AG09319 (cell line): ENCODE data around the gene MT1B.

Experiments used
- DNase-seq: peaks from one replicate; pipeline ENCODE4 v3.0.0-alpha.2; 2010; ENCODE audit warnings: low read depth; ENCODE audit errors: extremely low read depth
- CTCF ChIP-seq: IDR thresholded peaks from 2 replicates; pipeline ENCODE4 v1.5.1; 2011; ENCODE audit warnings: low read depth, mild to moderate bottlenecking, inconsistent platforms, low read length, moderate library complexity

Gene MT1B

GRCh38 chr16:56633535-56633934 is 18.2 kb upstream of the MT1B start:
- TF ChIP-seq CTCF = no peak

DNA sequence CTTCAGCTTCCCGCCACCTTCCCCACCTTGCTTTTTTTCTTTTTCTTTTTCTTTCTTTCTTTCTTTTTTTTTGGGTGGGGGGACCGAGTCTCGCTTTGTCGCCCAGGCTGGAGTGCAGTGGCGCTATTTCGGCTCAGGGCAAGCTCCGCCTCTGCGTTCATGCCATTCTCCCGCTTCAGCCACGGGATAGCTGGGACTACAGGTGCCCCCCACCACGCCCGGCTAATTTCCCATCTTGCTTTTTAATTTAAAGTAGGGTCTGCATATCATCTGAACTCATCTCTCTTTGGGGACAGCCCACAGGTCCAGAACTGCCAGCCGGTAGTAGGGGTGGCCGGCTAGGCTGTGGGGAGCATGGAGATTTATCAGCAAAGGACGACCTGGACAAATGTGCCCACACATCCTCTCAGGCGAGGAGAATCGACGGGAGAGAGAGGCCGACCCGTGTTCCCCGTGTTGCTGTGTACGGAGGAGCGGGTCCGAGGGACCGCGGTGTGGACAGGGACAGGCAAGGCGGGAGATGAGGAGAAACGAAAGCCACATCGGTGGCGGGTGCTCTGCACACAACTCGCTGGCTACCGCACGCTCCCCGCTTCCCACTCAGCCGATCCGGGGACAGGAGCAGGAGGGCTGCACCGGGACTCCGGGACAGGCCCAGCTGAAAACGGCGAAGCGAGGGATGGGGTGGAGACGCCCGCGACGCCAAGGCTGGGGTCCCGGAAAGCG is 16.8 kb upstream of the MT1B start:
- no peak for TF ChIP-seq CTCF
- DNase-seq = no peak

More at GRCh38 chr16:56633535-56633934, 18.2 kb upstream of the MT1B start:
- no peak for DNase-seq

GRCh38 chr16:56635441-56635967 is 16.2 kb upstream of the MT1B start:
- DNase-seq = no peak
- no peak for TF ChIP-seq CTCF

DNA sequence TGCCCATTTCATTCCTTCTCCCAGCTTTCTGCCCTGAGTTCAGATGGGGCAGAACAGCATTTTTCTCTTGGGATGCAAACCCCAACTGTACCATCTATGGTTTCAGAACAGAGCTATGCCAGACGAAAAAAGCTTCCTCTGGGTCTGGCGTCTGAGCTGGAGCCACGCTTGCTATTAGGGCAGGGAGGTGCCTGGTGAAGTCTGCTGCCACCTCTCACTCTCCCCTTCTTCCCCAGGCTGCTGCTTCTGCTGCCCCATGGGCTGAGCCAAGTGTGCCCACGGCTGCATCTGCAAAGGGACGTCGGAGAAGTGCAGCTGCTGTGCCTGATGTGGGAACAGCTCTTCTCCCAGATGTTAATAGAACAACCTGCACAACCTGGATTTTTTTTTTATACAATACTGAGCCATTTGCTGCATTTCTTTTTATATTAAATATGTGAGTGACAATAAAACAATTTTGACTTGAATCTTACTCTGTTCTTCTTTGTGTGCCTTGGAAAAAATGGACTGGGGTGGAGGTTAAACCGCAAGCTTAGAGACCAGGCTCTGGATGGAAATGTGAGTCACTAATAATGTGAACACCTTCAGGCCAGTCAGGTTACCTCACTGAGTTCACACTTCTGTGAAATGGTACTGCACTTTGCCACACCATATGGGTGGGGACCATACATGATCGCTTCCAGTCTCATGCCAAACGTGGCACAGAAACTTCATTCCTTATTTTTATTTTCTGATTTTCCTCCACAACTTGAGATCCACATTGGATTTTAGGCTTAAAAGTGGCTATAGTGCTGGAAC is 14.9 kb upstream of the MT1B start:
- TF ChIP-seq CTCF = no peak
- no peak for DNase-seq

- no peak for TF ChIP-seq CTCF
- no peak for DNase-seq
Observed at GRCh38 chr16:56637814-56638750, 13.6 kb upstream of the MT1B start, which contains the start of gene MT1A. Gene MT1A, plus strand, starts transcription at chr16:56638666. Its CDS starts 73 bp downstream, at chr16:56638739.

DNA sequence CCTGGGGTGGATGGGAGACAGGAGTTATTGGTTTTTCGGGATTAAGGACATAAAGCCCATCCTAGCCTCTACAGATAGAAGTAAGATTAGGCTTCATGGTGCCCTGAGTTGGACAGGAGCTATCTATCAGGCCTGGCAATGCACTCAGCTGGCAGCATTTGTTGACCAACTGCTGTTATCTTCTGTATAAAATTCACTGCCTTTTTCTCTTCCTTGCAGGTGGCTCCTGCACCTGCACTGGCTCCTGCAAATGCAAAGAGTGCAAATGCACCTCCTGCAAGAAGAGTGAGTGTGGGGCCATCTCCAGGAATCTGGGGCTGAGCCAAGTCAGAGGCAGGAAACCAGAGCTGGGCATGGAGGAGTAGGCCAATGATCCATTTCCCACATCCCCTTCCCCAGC is 12.6 kb upstream of the MT1B start:
- DNase-seq = no peak
- no peak for TF ChIP-seq CTCF
